Stomach (tissue), 4 donors: ENCODE results near the gene NR5A1.

Experiments
- POLR2AphosphoS5 ChIP-seq, 3 donors: sonication (generic); formaldehyde crosslinking; IDR thresholded peaks; one replicate each; pipeline ENCODE4 v1.6.1; 2016; ENCODE audit warnings: antibody characterized with exemption in 3 of 3
- TF ChIP-seq, protein P1 (sequence below), 7 experiments: fragments of 450-650 bp in 4 of 7; fragments of 200-600 bp in 3 of 7; sonication (generic) in 3 of 7; IDR thresholded peaks; one replicate each; pipeline ENCODE4 v1.5.1; 2016 to 2019; ENCODE audit warnings: antibody characterized with exemption in 7 of 7, control low read depth in 2 of 7, mild to moderate bottlenecking in 1 of 7

DNA sequence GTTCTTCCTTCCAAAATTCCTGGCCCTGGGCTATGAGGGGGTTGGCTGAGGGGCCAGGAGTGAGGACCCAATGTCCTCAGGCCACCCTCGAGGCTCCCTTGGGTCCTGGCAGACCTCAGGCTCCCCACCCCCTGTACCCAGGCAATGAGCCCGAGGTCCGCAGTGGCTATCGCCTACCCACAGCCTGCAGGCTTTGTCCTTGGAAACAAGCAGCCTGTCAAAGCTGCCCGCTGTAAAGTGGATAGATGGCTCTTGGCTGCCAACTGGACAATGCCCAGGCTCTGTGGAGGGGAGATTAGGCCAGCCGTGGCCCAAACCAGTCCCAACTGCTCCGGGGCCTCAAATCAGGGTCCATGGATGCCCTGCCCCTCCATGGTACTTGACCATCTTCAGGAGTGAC is 59.2 kb downstream of the NR5A1 start:
- TF ChIP-seq POLR2AphosphoS5 (IDR thresholded peaks at IDR 0.05) = no peak
- TF ChIP-seq, protein P1, sequence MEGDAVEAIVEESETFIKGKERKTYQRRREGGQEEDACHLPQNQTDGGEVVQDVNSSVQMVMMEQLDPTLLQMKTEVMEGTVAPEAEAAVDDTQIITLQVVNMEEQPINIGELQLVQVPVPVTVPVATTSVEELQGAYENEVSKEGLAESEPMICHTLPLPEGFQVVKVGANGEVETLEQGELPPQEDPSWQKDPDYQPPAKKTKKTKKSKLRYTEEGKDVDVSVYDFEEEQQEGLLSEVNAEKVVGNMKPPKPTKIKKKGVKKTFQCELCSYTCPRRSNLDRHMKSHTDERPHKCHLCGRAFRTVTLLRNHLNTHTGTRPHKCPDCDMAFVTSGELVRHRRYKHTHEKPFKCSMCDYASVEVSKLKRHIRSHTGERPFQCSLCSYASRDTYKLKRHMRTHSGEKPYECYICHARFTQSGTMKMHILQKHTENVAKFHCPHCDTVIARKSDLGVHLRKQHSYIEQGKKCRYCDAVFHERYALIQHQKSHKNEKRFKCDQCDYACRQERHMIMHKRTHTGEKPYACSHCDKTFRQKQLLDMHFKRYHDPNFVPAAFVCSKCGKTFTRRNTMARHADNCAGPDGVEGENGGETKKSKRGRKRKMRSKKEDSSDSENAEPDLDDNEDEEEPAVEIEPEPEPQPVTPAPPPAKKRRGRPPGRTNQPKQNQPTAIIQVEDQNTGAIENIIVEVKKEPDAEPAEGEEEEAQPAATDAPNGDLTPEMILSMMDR (IDR thresholded peaks at IDR 0.05) = no peak
